NCI-H2227 (cell line): Measurements from ENCODE around the gene PNPLA7.
"Not testable (repeated sequence)": the region's sequence is repeated elsewhere in the genome, so short reads cannot be mapped to it uniquely, and the experiment has no call there.

Experiments
- DNase-seq: peaks from one replicate; lab custom pipeline; 2025; ENCODE audit not compliant: unreplicated experiment; lab: John Stamatoyannopoulos, UW

Gene PNPLA7

GRCh38 chr9:137452761-137453642 lies 97.2 kb downstream of the PNPLA7 start:
- no peak for DNase-seq

GRCh38 chr9:137452006-137452760 lies 98.0 kb downstream of the PNPLA7 start:
- DNase-seq = no peak

- not testable (repeated sequence) for DNase-seq
Measured at GRCh38 chr9:137451264-137452005, 98.8 kb downstream of the PNPLA7 start.

- DNase-seq = not testable (repeated sequence)
Measured at GRCh38 chr9:137450539-137451222, 99.5 kb downstream of the PNPLA7 start.

GRCh38 chr9:137449931-137450538 lies 100.2 kb downstream of the PNPLA7 start:
- DNase-seq = no peak

- no peak for DNase-seq
Measured at GRCh38 chr9:137449081-137449844, 100.9 kb downstream of the PNPLA7 start.

GRCh38 chr9:137448602-137448962 lies 101.6 kb downstream of the PNPLA7 start:
- DNase-seq = no peak

- DNase-seq = no peak
Measured at GRCh38 chr9:137447722-137448601, 102.2 kb downstream of the PNPLA7 start.

- no peak for DNase-seq
Measured at GRCh38 chr9:137446851-137447471, 103.2 kb downstream of the PNPLA7 start.

- DNase-seq = no peak
Measured at GRCh38 chr9:137445930-137446431, 104.2 kb downstream of the PNPLA7 start.

- peak; percentile 63 for DNase-seq
Measured at GRCh38 chr9:137445275-137445807, 104.9 kb downstream of the PNPLA7 start.

- no peak for DNase-seq
Measured at GRCh38 chr9:137444106-137444790, 106.0 kb downstream of the PNPLA7 start.

- no peak for DNase-seq
Measured at GRCh38 chr9:137441935-137442321, 108.3 kb downstream of the PNPLA7 start.

- DNase-seq = peak; percentile 66
Measured at GRCh38 chr9:137441289-137441934, 108.8 kb downstream of the PNPLA7 start, which contains the start of gene ENTPD8. TSS of gene ENTPD8 (minus strand) at chr9:137441357. CDS start at chr9:137438285, 3,072 bp downstream.

GRCh38 chr9:137439158-137439714 lies 111.0 kb downstream of the PNPLA7 start:
- DNase-seq = no peak

GRCh38 chr9:137438591-137439157 lies 111.5 kb downstream of the PNPLA7 start:
- no peak for DNase-seq
